K562 (cell line): Measurements from ENCODE around the gene RAD51D. TPM values are rescaled to one million over a fixed set of nuclear protein-coding genes. Genes with fewer than 3 reads are reported as not detected.

Experiments used
- ARID2 ChIP-seq: fragments of 450-650 bp; IDR thresholded peaks from 2 replicates; pipeline ENCODE4 v1.6.1; 2017; ENCODE audit warnings: antibody characterized with exemption, mild to moderate bottlenecking
- EP300 ChIP-seq: IDR thresholded peaks from 2 replicates; pipeline ENCODE4 v1.6.1; 2012; ENCODE audit warnings: low read length, improper control_type of control experiment
- JUND ChIP-seq, 2 experiments: IDR thresholded peaks; 2 replicates in 1 of 2; 3 replicates in 1 of 2; pipeline ENCODE4 v1.6.1; 2011; ENCODE audit warnings: borderline replicate concordance in 2 of 2, low read depth in 2 of 2, low read length in 2 of 2, improper control_type of control experiment in 1 of 2, missing biosample characterization in 1 of 2, missing genetic modification characterization in 1 of 2, missing genetic modification reagents in 1 of 2
- KLF6 ChIP-seq: fragments of 250-450 bp; sonication (Bioruptor Pico); IDR thresholded peaks from 2 replicates; pipeline ENCODE4 v1.4.0; 2020; ENCODE audit warnings: mild to moderate bottlenecking, moderate library complexity, borderline replicate concordance
- MIER1 ChIP-seq: fragments of 450-650 bp; IDR thresholded peaks from 2 replicates; pipeline ENCODE4 v1.6.1; 2016; ENCODE audit warnings: antibody characterized with exemption, mild to moderate bottlenecking, low read depth
- NR2C2 ChIP-seq, 2 experiments: fragments of 200-800 bp in 1 of 2; sonication (Bioruptor generic) in 1 of 2; sonication (generic) in 1 of 2; formaldehyde crosslinking in 1 of 2; IDR thresholded peaks; 2 replicates each; pipeline versions ENCODE4 v1.6.1 to v1.8.0; 2016 to 2022; ENCODE audit warnings: mild to moderate bottlenecking in 1 of 2, missing compliant biosample characterization in 1 of 2, missing genetic modification characterization in 1 of 2, missing genetic modification reagents in 1 of 2
- SMARCA4 ChIP-seq: fragments of 450-650 bp; IDR thresholded peaks from 2 replicates; pipeline ENCODE4 v1.6.1; 2016
- ZNF41 ChIP-seq: fragments of 250-450 bp; sonication (Bioruptor Pico); conservative IDR thresholded peaks from 2 replicates; pipeline ENCODE4 v1.4.0; 2020; ENCODE audit warnings: mild to moderate bottlenecking
- ZNF668 ChIP-seq: fragments of 250-450 bp; sonication (Bioruptor Pico); IDR thresholded peaks from 2 replicates; pipeline ENCODE4 v1.8.0; 2022; ENCODE audit warnings: mild to moderate bottlenecking, inconsistent platforms
- polyA plus RNA-seq, 8 experiments: library from polyadenylated mRNA; depleted of rRNA in 4 of 8; stranded (reverse) in 5 of 8; unstranded in 3 of 8; fragments of >200 nt; fragmentation: Nextera tagmentation in 2 of 8; fragmentation: Illumina TruSeq in 1 of 8; extraction: Ambion mirVana in 2 of 8; extraction: Trizol in 1 of 8; gene quantifications; 2 replicates each; pipeline versions ENCODE4 v1.2.1 to v1.2.3, GENCODE V29; 2011 to 2014; ENCODE audit warnings: inconsistent platforms in 1 of 8, missing spikeins in 1 of 8
- total RNA-seq, 7 experiments: library from RNA; depleted of rRNA in 6 of 7; stranded (reverse); fragments of >200 nt in 6 of 7; fragmentation: Illumina TruSeq in 2 of 7; extraction: Trizol in 2 of 7; gene quantifications; 2 replicates each; pipeline versions ENCODE4 v1.2.1 to v1.2.3, GENCODE V29; 2011 to 2021; ENCODE audit warnings: low replicate concordance in 1 of 7
- TF ChIP-seq, protein P1 (sequence below): sonication (generic); formaldehyde crosslinking; IDR thresholded peaks from 2 replicates; pipeline ENCODE4 v1.8.0; 2023; ENCODE audit warnings: missing genetic modification reagents, mild to moderate bottlenecking, borderline replicate concordance
- TF ChIP-seq, protein P2 (sequence below): sonication (generic); formaldehyde crosslinking; IDR thresholded peaks from 2 replicates; pipeline ENCODE4 v1.8.0; 2022; ENCODE audit warnings: missing genetic modification reagents, mild to moderate bottlenecking, borderline replicate concordance
- TF ChIP-seq, protein P3 (sequence below): IDR thresholded peaks from 2 replicates; pipeline ENCODE4 v1.6.1; 2012; ENCODE audit warnings: low read depth, low read length, improper control_type of control experiment, borderline replicate concordance

RAD51D gene
- total and polyA plus RNA-seq, 9 of the 15 experiments (the other 6 are each of a cell fraction or from before 2014, with no cell fraction given): 2.2 to 16.9 (median 8.7) TPM

DNA sequence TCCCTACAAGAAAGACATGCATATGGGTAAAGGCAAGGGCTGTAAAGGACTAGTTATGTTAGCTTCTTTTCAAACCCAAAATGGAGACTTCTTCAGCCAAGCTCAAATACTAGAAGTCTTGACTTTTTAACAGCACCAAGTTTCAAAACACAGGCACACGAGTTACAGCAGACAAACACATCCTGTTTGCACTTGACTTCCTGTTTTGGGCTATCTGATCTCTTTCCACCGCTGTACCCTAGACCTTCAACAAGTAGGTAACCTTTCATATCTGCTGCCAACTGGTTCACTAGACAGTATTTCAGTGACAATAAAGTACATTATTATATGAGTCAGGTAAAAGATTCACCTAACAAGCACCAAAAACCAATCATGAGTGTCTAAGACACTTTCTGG is 68.5 kb downstream of the RAD51D start (continued):
- TF ChIP-seq, protein P1, sequence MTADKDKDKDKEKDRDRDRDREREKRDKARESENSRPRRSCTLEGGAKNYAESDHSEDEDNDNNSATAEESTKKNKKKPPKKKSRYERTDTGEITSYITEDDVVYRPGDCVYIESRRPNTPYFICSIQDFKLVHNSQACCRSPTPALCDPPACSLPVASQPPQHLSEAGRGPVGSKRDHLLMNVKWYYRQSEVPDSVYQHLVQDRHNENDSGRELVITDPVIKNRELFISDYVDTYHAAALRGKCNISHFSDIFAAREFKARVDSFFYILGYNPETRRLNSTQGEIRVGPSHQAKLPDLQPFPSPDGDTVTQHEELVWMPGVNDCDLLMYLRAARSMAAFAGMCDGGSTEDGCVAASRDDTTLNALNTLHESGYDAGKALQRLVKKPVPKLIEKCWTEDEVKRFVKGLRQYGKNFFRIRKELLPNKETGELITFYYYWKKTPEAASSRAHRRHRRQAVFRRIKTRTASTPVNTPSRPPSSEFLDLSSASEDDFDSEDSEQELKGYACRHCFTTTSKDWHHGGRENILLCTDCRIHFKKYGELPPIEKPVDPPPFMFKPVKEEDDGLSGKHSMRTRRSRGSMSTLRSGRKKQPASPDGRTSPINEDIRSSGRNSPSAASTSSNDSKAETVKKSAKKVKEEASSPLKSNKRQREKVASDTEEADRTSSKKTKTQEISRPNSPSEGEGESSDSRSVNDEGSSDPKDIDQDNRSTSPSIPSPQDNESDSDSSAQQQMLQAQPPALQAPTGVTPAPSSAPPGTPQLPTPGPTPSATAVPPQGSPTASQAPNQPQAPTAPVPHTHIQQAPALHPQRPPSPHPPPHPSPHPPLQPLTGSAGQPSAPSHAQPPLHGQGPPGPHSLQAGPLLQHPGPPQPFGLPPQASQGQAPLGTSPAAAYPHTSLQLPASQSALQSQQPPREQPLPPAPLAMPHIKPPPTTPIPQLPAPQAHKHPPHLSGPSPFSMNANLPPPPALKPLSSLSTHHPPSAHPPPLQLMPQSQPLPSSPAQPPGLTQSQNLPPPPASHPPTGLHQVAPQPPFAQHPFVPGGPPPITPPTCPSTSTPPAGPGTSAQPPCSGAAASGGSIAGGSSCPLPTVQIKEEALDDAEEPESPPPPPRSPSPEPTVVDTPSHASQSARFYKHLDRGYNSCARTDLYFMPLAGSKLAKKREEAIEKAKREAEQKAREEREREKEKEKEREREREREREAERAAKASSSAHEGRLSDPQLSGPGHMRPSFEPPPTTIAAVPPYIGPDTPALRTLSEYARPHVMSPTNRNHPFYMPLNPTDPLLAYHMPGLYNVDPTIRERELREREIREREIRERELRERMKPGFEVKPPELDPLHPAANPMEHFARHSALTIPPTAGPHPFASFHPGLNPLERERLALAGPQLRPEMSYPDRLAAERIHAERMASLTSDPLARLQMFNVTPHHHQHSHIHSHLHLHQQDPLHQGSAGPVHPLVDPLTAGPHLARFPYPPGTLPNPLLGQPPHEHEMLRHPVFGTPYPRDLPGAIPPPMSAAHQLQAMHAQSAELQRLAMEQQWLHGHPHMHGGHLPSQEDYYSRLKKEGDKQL: no peak
- TF ChIP-seq, protein P2, sequence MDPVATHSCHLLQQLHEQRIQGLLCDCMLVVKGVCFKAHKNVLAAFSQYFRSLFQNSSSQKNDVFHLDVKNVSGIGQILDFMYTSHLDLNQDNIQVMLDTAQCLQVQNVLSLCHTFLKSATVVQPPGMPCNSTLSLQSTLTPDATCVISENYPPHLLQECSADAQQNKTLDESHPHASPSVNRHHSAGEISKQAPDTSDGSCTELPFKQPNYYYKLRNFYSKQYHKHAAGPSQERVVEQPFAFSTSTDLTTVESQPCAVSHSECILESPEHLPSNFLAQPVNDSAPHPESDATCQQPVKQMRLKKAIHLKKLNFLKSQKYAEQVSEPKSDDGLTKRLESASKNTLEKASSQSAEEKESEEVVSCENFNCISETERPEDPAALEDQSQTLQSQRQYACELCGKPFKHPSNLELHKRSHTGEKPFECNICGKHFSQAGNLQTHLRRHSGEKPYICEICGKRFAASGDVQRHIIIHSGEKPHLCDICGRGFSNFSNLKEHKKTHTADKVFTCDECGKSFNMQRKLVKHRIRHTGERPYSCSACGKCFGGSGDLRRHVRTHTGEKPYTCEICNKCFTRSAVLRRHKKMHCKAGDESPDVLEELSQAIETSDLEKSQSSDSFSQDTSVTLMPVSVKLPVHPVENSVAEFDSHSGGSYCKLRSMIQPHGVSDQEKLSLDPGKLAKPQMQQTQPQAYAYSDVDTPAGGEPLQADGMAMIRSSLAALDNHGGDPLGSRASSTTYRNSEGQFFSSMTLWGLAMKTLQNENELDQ (CRISPR knock-in tag): no peak
- TF ChIP-seq KLF6 (CRISPR knock-in tag) (no peak), ZNF41 (no peak), JUND (IDR thresholded peaks at IDR 0.05; ENCODE audit: borderline replicate concordance, low read depth, low read length) (no peak), JUND (tag; IDR thresholded peaks at IDR 0.05; ENCODE audit: borderline replicate concordance, low read depth, low read length) (0 out of 3 replicates have a peak, but pooled peaks have one; percentile 14), NR2C2 (CRISPR knock-in tag; IDR thresholded peaks at IDR 0.05) (no peak), NR2C2 (tag; IDR thresholded peaks at IDR 0.05) (peak; percentile 53), MIER1 (no peak), EP300 (0 out of 2 replicates have a peak, but pooled peaks have one; percentile 20), ARID2 (no peak), ZNF668 (CRISPR knock-in tag) (no peak), SMARCA4 (peak; percentile 74)
- TF ChIP-seq, protein P3, sequence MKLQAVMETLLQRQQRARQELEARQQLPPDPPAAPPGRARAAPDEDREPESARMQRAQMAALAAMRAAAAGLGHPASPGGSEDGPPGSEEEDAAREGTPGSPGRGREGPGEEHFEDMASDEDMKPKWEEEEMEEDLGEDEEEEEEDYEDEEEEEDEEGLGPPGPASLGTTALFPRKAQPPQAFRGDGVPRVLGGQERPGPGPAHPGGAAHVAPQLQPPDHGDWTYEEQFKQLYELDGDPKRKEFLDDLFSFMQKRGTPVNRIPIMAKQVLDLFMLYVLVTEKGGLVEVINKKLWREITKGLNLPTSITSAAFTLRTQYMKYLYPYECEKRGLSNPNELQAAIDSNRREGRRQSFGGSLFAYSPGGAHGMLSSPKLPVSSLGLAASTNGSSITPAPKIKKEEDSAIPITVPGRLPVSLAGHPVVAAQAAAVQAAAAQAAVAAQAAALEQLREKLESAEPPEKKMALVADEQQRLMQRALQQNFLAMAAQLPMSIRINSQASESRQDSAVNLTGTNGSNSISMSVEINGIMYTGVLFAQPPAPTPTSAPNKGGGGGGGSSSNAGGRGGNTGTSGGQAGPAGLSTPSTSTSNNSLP: no peak
